ENCODE measurements around the gene HTT-AS. TPM values are rescaled to one million over a fixed set of nuclear protein-coding genes. Genes with fewer than 3 reads are reported as not detected.
A peak's percentile ranks its signal among the peaks of the same experiment; 100 is the strongest.

The HTT-AS gene
- total RNA-seq, result not detected
- total RNA-seq (2013), result not detected
- total RNA-seq, result 0 to 0.23 (median 0) reads per million in 29 experiments

- CTCF ChIA-PET, result no interaction called here
- Mint-ChIP-seq H3K27me3 (no peaks in the 10 kb centered on the region), H3K4me1 (peaks cover 22 to 30% (median 27%) of the 10 kb centered on the region in 3 donors), H3K27ac (peak within 1 kb of the TSS; percentile 74 to 85), H3K4me3 (peak within 1 kb of the TSS; percentile 77 to 88 (median 87)), H3K9me3 (no peaks in the 10 kb centered on the region), H3K36me3 (peaks cover under 1% of the 10 kb centered on the region)
- Histone ChIP-seq H3K4me1 (ENCODE audit: control insufficient read depth in 1 of 2, extremely low read depth in 1 of 2, insufficient read depth in 2 of 2, low read length in 2 of 2) (peaks cover 12 to 23% of the 10 kb centered on the region in 2 experiments), H3K27me3 (replicated peaks in 1 of 2; ENCODE audit: control insufficient read depth in 2 of 2, extremely low read depth in 1 of 2, insufficient read depth in 2 of 2, low read length in 1 of 2) (no peaks in the 10 kb centered on the region), H3K9me3 (no peaks in the 10 kb centered on the region), H3K36me3 (ENCODE audit: control insufficient read depth in 2 of 2, extremely low read depth in 1 of 2, insufficient read depth in 1 of 2, low read length in 1 of 2) (no peaks in the 10 kb centered on the region), H3K4me3 (ENCODE audit: control insufficient read depth in 1 of 2, extremely low read depth in 1 of 2, low read length in 1 of 2) (peak within 1 kb of the TSS; percentile 71 to 86), H3K27ac (ENCODE audit: low read length) (peak within 1 kb of the TSS; percentile 67)
- peak; percentile 84 to 98 (median 93) for DNase-seq
- ATAC-seq (replicated peaks in 1 of 4), result peak; percentile 88 to 91 (median 89)
- POLR2A ChIA-PET, result interaction anchor here in 1 of 2 donors (0.6 kb wide), 2 partner anchors 184 to 262 kb away, joined by 4 to 8 read pairs; no protein-coding TSS in a partner anchor
- WGBS (ENCODE audit: insufficient coverage), result under 1% methylated on average over 54 of the region's 81 CpGs
Measured at GRCh38 chr4:3074078-3074845, at the start of gene HTT-AS, which contains the start of gene HTT. HTT-AS (minus strand) TSS chr4:3074538. HTT (plus strand) TSS chr4:3074681; CDS start chr4:3074826, 145 bp downstream.

GRCh38 chr4:3123181-3123671 is 48.9 kb upstream of the HTT-AS start:
- H3K27me3 Mint-ChIP-seq, result no peaks in the 10 kb centered on the region
- H3K27ac ChIP-seq (ENCODE audit: low read length), result no peak overlapping the region
- no peak overlapping the region for H3K4me3 ChIP-seq (ENCODE audit: control insufficient read depth in 1 of 2, extremely low read depth in 1 of 2, low read length in 1 of 2)
- 100% methylated on average over 1 of the region's 3 CpGs for WGBS (ENCODE audit: insufficient coverage)
- H3K4me1 Mint-ChIP-seq, result peaks cover 9 to 12% (median 12%) of the 10 kb centered on the region in 3 donors
- H3K36me3 Mint-ChIP-seq, result peaks cover 48% of the 10 kb centered on the region
- peak overlapping the region; percentile 25 to 41 for H3K27ac Mint-ChIP-seq
- H3K4me3 Mint-ChIP-seq, result no peak overlapping the region
- DNase-seq, result no peak
- H3K36me3 ChIP-seq (ENCODE audit: control insufficient read depth in 2 of 2, extremely low read depth in 1 of 2, insufficient read depth in 1 of 2, low read length in 1 of 2), result peaks cover 6 to 57% of the 10 kb centered on the region in 2 donors
- no peaks in the 10 kb centered on the region for H3K9me3 ChIP-seq
- ATAC-seq (replicated peaks in 1 of 4), result no peak
- no peaks in the 10 kb centered on the region for H3K9me3 Mint-ChIP-seq
- POLR2A ChIA-PET, result no interaction called here
- no peaks in the 10 kb centered on the region for H3K27me3 ChIP-seq (replicated peaks in 1 of 2; ENCODE audit: control insufficient read depth in 2 of 2, extremely low read depth in 1 of 2, insufficient read depth in 2 of 2, low read length in 1 of 2)
- CTCF ChIA-PET, result interaction anchor here (0.6 to 0.7 kb wide), 2 partner anchors 15 to 1209 kb away, joined by 3 read pairs; no protein-coding TSS in a partner anchor
- H3K4me1 ChIP-seq (ENCODE audit: control insufficient read depth in 1 of 2, extremely low read depth in 1 of 2, insufficient read depth in 2 of 2, low read length in 2 of 2), result peaks cover 5% of the 10 kb centered on the region in 2 experiments

GRCh38 chr4:3122081-3122563 is 47.8 kb upstream of the HTT-AS start:
- Histone ChIP-seq H3K27me3 (replicated peaks in 1 of 2; ENCODE audit: control insufficient read depth in 2 of 2, extremely low read depth in 1 of 2, insufficient read depth in 2 of 2, low read length in 1 of 2) (no peaks in the 10 kb centered on the region), H3K27ac (ENCODE audit: low read length) (no peak overlapping the region), H3K9me3 (no peaks in the 10 kb centered on the region), H3K4me3 (ENCODE audit: control insufficient read depth in 1 of 2, extremely low read depth in 1 of 2, low read length in 1 of 2) (no peak overlapping the region), H3K36me3 (ENCODE audit: control insufficient read depth in 2 of 2, extremely low read depth in 1 of 2, insufficient read depth in 1 of 2, low read length in 1 of 2) (peaks cover 6 to 55% of the 10 kb centered on the region in 2 donors), H3K4me1 (ENCODE audit: control insufficient read depth in 1 of 2, extremely low read depth in 1 of 2, insufficient read depth in 2 of 2, low read length in 2 of 2) (peaks cover 5% of the 10 kb centered on the region in 2 experiments)
- peak in 3 of 4 experiments; percentile 48 to 58 (median 49) for ATAC-seq (replicated peaks in 1 of 4)
- Mint-ChIP-seq H3K27ac (peak overlapping the region; percentile 50 to 86), H3K9me3 (no peaks in the 10 kb centered on the region), H3K4me3 (peak overlapping the region in 1 of 3 donors; percentile 42), H3K4me1 (peaks cover 9 to 12% (median 12%) of the 10 kb centered on the region in 3 donors), H3K36me3 (peaks cover 47% of the 10 kb centered on the region), H3K27me3 (no peaks in the 10 kb centered on the region)
- ChIA-PET POLR2A (interaction anchor here (0.6 kb wide), 2 partner anchors 10 to 998 kb away, joined by 3 read pairs; no protein-coding TSS in a partner anchor), CTCF (interaction anchor here in 1 of 2 donors (0.6 kb wide), 1 partner anchor 29 kb away, joined by 3 read pairs; no protein-coding TSS in a partner anchor)
- WGBS (ENCODE audit: insufficient coverage), result 53% methylated on average over 8 of the region's 9 CpGs
- DNase-seq, result no peak

GRCh38 chr4:3121596-3121995 is 47.3 kb upstream of the HTT-AS start:
- peaks cover 5 to 55% of the 10 kb centered on the region in 2 donors for H3K36me3 ChIP-seq (ENCODE audit: control insufficient read depth in 2 of 2, extremely low read depth in 1 of 2, insufficient read depth in 1 of 2, low read length in 1 of 2)
- peaks cover 5% of the 10 kb centered on the region in 2 experiments for H3K4me1 ChIP-seq (ENCODE audit: control insufficient read depth in 1 of 2, extremely low read depth in 1 of 2, insufficient read depth in 2 of 2, low read length in 2 of 2)
- no peaks in the 10 kb centered on the region for H3K27me3 Mint-ChIP-seq
- H3K36me3 Mint-ChIP-seq, result peaks cover 44% of the 10 kb centered on the region
- H3K27me3 ChIP-seq (replicated peaks in 1 of 2; ENCODE audit: control insufficient read depth in 2 of 2, extremely low read depth in 1 of 2, insufficient read depth in 2 of 2, low read length in 1 of 2), result no peaks in the 10 kb centered on the region
- CTCF ChIA-PET, result interaction anchor here in 1 of 2 donors (0.6 kb wide), 1 partner anchor 29 kb away, joined by 3 read pairs; no protein-coding TSS in a partner anchor
- no peak for DNase-seq
- peaks cover 9 to 12% (median 12%) of the 10 kb centered on the region in 3 donors for H3K4me1 Mint-ChIP-seq
- no peak for ATAC-seq (replicated peaks in 1 of 4)
- no peak overlapping the region for H3K4me3 ChIP-seq (ENCODE audit: control insufficient read depth in 1 of 2, extremely low read depth in 1 of 2, low read length in 1 of 2)
- H3K4me3 Mint-ChIP-seq, result no peak overlapping the region
- peak overlapping the region in 1 of 2 donors; percentile 86 for H3K27ac Mint-ChIP-seq
- H3K9me3 ChIP-seq, result no peaks in the 10 kb centered on the region
- H3K9me3 Mint-ChIP-seq, result no peaks in the 10 kb centered on the region
- no CpG with 5 or more reads among the region's 2 CpGs for WGBS (ENCODE audit: insufficient coverage)
- no peak overlapping the region for H3K27ac ChIP-seq (ENCODE audit: low read length)
- POLR2A ChIA-PET, result interaction anchor here in 1 of 2 donors (0.6 kb wide), 1 partner anchor 997 kb away, joined by 3 read pairs; no protein-coding TSS in a partner anchor

GRCh38 chr4:3121110-3121509 is 46.8 kb upstream of the HTT-AS start:
- Mint-ChIP-seq H3K27me3 (no peaks in the 10 kb centered on the region), H3K36me3 (peaks cover 49% of the 10 kb centered on the region), H3K27ac (peak overlapping the region in 1 of 2 donors; percentile 22), H3K4me1 (peaks cover 9 to 12% (median 12%) of the 10 kb centered on the region in 3 donors), H3K4me3 (no peak overlapping the region), H3K9me3 (no peaks in the 10 kb centered on the region)
- peaks cover 5% of the 10 kb centered on the region in 2 experiments for H3K4me1 ChIP-seq (ENCODE audit: control insufficient read depth in 1 of 2, extremely low read depth in 1 of 2, insufficient read depth in 2 of 2, low read length in 2 of 2)
- POLR2A ChIA-PET, result no interaction called here
- CTCF ChIA-PET, result no interaction called here
- no peak for DNase-seq
- H3K27me3 ChIP-seq (replicated peaks in 1 of 2; ENCODE audit: control insufficient read depth in 2 of 2, extremely low read depth in 1 of 2, insufficient read depth in 2 of 2, low read length in 1 of 2), result no peaks in the 10 kb centered on the region
- H3K9me3 ChIP-seq, result no peaks in the 10 kb centered on the region
- H3K27ac ChIP-seq (ENCODE audit: low read length), result no peak overlapping the region
- H3K36me3 ChIP-seq (ENCODE audit: control insufficient read depth in 2 of 2, extremely low read depth in 1 of 2, insufficient read depth in 1 of 2, low read length in 1 of 2), result peaks cover 10 to 58% of the 10 kb centered on the region in 2 donors
- no peak overlapping the region for H3K4me3 ChIP-seq (ENCODE audit: control insufficient read depth in 1 of 2, extremely low read depth in 1 of 2, low read length in 1 of 2)
- WGBS (ENCODE audit: insufficient coverage), result 100% methylated on average over 1 of the region's 9 CpGs
- ATAC-seq (replicated peaks in 1 of 4), result no peak

- Mint-ChIP-seq H3K36me3 (peaks cover 51% of the 10 kb centered on the region), H3K27me3 (no peaks in the 10 kb centered on the region)
- ATAC-seq (replicated peaks in 1 of 4), result no peak
Measured at GRCh38 chr4:3119464-3119863, 45.1 kb upstream of the HTT-AS start.

More at GRCh38 chr4:3119464-3119863, 45.1 kb upstream of the HTT-AS start:
- CTCF ChIA-PET, result no interaction called here
- Histone ChIP-seq H3K36me3 (ENCODE audit: control insufficient read depth in 2 of 2, extremely low read depth in 1 of 2, insufficient read depth in 1 of 2, low read length in 1 of 2) (peaks cover 14 to 66% of the 10 kb centered on the region in 2 donors), H3K4me3 (ENCODE audit: control insufficient read depth in 1 of 2, extremely low read depth in 1 of 2, low read length in 1 of 2) (no peak overlapping the region), H3K27ac (ENCODE audit: low read length) (no peak overlapping the region), H3K27me3 (replicated peaks in 1 of 2; ENCODE audit: control insufficient read depth in 2 of 2, extremely low read depth in 1 of 2, insufficient read depth in 2 of 2, low read length in 1 of 2) (no peaks in the 10 kb centered on the region), H3K9me3 (no peaks in the 10 kb centered on the region), H3K4me1 (ENCODE audit: control insufficient read depth in 1 of 2, extremely low read depth in 1 of 2, insufficient read depth in 2 of 2, low read length in 2 of 2) (peaks cover 5% of the 10 kb centered on the region in 2 experiments)
- DNase-seq, result no peak
- Mint-ChIP-seq H3K4me3 (no peak overlapping the region), H3K27ac (no peak overlapping the region), H3K9me3 (no peaks in the 10 kb centered on the region), H3K4me1 (peaks cover 9 to 12% (median 12%) of the 10 kb centered on the region in 3 donors)
- WGBS (ENCODE audit: insufficient coverage), result 92% methylated on average over 2 of the region's 2 CpGs
- POLR2A ChIA-PET, result no interaction called here

All from T-cell (primary cell).